LNCaP clone FGC (cell line): ENCODE measurements around the gene ZFAND3.

Experiments used
- DNase-seq: peaks from one replicate; pipeline ENCODE4 v3.0.0-alpha.2; 2011; ENCODE audit warnings: low read depth
- H3K4me3 ChIP-seq: 2 replicates; pipeline ENCODE4 v1.5.1; 2011; ENCODE audit warnings: mild to moderate bottlenecking, low read depth, low read length, control low read depth
- TF ChIP-seq, protein P1 (sequence below): IDR thresholded peaks from 2 replicates; pipeline ENCODE4 v1.5.1; 2012; ENCODE audit warnings: mild to moderate bottlenecking; ENCODE audit not compliant: control insufficient read depth, insufficient read depth; ENCODE audit errors: extremely low read depth

Gene ZFAND3

GRCh38 chr6:37936906-37937305 is 117.4 kb downstream of the ZFAND3 start:
- TF ChIP-seq, protein P1, sequence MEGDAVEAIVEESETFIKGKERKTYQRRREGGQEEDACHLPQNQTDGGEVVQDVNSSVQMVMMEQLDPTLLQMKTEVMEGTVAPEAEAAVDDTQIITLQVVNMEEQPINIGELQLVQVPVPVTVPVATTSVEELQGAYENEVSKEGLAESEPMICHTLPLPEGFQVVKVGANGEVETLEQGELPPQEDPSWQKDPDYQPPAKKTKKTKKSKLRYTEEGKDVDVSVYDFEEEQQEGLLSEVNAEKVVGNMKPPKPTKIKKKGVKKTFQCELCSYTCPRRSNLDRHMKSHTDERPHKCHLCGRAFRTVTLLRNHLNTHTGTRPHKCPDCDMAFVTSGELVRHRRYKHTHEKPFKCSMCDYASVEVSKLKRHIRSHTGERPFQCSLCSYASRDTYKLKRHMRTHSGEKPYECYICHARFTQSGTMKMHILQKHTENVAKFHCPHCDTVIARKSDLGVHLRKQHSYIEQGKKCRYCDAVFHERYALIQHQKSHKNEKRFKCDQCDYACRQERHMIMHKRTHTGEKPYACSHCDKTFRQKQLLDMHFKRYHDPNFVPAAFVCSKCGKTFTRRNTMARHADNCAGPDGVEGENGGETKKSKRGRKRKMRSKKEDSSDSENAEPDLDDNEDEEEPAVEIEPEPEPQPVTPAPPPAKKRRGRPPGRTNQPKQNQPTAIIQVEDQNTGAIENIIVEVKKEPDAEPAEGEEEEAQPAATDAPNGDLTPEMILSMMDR = no peak
- DNase-seq = no peak
- no peak overlapping the region for H3K4me3 ChIP-seq

- no peak for DNase-seq
- TF ChIP-seq, protein P1 = no peak
- no peak overlapping the region for H3K4me3 ChIP-seq
Measured at GRCh38 chr6:37938909-37939308, 119.4 kb downstream of the ZFAND3 start.

DNA sequence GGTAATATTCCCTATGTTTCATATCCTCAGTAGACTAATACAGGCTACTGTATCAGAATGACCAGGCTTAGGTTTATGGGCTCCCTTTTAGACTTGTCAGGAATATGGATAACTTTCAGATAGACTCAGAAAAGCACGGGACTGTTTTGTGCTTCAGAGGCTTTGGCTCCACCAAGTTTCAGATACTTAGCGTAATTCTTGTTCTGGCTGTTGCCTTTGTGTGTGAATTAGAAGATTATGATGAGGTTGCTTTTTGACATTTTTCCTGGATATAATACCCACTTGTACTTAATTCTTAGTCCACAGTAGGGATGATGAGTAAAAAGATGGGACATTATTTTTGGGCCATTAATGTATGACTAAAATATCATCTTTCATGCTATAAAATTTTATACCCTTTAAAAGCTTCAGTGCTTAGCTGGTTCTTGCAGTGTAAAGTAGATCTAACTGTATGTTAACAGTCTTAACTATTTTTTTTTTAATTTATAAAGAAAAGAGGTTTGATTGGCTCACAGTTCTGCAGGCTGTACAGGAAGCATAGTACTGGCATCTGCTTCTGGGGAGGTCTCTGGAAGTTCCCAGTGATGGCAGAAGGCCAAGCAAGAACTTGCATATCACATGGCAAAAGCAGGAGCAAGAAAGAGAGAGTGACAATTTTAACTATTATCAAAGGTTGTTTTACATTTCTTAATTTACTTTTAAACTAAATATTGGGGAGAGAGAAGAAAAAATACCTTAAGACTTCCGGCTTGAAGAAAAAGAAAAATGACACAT is 120.7 kb downstream of the ZFAND3 start:
- TF ChIP-seq, protein P1 = no peak
- DNase-seq = no peak
- no peak overlapping the region for H3K4me3 ChIP-seq

- H3K4me3 ChIP-seq = no peak overlapping the region
- DNase-seq = no peak
- TF ChIP-seq, protein P1 = no peak
Measured at GRCh38 chr6:37941871-37942270, 122.3 kb downstream of the ZFAND3 start.

- no peak for DNase-seq
- peak overlapping the region; percentile 23; the same call in 1 of the 2 replicates for H3K4me3 ChIP-seq
Measured at GRCh38 chr6:37942606-37943376, 123.3 kb downstream of the ZFAND3 start.

DNA sequence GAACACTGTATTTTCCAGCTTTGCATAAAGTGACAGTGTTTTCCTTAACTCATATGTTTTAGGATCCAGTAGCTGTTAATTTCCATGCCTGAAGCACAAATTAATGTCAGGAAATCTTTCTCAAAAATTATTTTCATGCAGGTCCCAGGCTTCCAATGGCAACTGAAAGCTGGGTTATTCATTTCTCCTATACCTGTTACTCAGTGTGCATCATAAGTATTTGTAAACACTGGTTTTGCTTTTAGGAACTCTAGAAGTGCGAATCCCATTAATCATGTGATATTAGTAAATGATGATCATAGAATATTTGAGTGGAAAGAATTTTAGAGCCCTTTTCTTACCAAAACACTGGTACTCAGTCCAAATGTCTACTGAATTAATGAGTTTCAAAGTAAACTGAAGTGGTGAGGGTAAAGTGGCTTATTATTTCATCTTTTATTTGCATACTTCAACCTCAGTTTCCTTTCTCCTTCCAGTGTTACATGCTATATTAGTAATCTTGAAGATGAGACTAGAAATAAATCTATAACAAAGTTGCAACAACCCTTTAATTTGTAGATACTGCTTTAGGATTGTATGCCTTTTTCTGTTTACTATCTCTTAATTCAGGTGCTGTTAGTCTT is 124.0 kb downstream of the ZFAND3 start:
- H3K4me3 ChIP-seq = peak overlapping the region; percentile 23; the same call in 1 of the 2 replicates
- no peak for DNase-seq
- TF ChIP-seq, protein P1 = no peak

More at GRCh38 chr6:37942606-37943376, 123.3 kb downstream of the ZFAND3 start:
- TF ChIP-seq, protein P1 = no peak
